ENCODE data around the gene AP3S2. TPM values are rescaled to one million over a fixed set of nuclear protein-coding genes. Genes with fewer than 3 reads are reported as not detected.

The AP3S2 gene
- total RNA-seq, 1 donor from 2014 or later, result 22.7 TPM

GRCh38 chr15:89780601-89781000 is 113.2 kb downstream of the AP3S2 start:
- DNase-seq (ENCODE audit: low read depth), result no peak
- H3K4me3 ChIP-seq (ENCODE audit: low read depth, low read length), result no peak overlapping the region
- TF ChIP-seq, protein P1, sequence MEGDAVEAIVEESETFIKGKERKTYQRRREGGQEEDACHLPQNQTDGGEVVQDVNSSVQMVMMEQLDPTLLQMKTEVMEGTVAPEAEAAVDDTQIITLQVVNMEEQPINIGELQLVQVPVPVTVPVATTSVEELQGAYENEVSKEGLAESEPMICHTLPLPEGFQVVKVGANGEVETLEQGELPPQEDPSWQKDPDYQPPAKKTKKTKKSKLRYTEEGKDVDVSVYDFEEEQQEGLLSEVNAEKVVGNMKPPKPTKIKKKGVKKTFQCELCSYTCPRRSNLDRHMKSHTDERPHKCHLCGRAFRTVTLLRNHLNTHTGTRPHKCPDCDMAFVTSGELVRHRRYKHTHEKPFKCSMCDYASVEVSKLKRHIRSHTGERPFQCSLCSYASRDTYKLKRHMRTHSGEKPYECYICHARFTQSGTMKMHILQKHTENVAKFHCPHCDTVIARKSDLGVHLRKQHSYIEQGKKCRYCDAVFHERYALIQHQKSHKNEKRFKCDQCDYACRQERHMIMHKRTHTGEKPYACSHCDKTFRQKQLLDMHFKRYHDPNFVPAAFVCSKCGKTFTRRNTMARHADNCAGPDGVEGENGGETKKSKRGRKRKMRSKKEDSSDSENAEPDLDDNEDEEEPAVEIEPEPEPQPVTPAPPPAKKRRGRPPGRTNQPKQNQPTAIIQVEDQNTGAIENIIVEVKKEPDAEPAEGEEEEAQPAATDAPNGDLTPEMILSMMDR (conservative IDR thresholded peaks at IDR 0.05; ENCODE audit: low read depth, low read length), result no peak

Other genes starting within 250 kb of the AP3S2 start
- 5.4 and 6.1 TPM in 2 replicates for gene KIF7, start 238.5 kb downstream of the AP3S2 start, total RNA-seq
- gene PLIN1, start 214.6 kb downstream of the AP3S2 start, total RNA-seq, result 0.06 and 0.14 TPM in 2 replicates
- 3.5 and 4.5 TPM in 2 replicates for gene PEX11A, start 203.2 kb downstream of the AP3S2 start, total RNA-seq
- not detected in 2 replicates for gene WDR93, start 203.2 kb downstream of the AP3S2 start, total RNA-seq
- gene MESP1, start 142.7 kb downstream of the AP3S2 start, total RNA-seq, result 1.9 and 2.7 TPM in 2 replicates
- gene MESP2, start 117.7 kb downstream of the AP3S2 start, total RNA-seq, result 1.1 and 2.5 TPM in 2 replicates
- 8.6 and 44.9 TPM in 2 replicates for gene ANPEP, start 79.1 kb downstream of the AP3S2 start, total RNA-seq
- 9.1 and 10.4 TPM in 2 replicates for gene ARPIN, start 19.0 kb upstream of the AP3S2 start, total RNA-seq
- 11.4 and 19.9 TPM in 2 replicates for gene ZNF710, start 107.3 kb upstream of the AP3S2 start, total RNA-seq
- gene IDH2, start 208.5 kb upstream of the AP3S2 start, total RNA-seq, result 134 and 170 TPM in 2 replicates

Measured in epithelial cell of proximal tubule (primary cell).